Testis (tissue), 2 donors: ENCODE measurements around the gene TBXAS1.

Experiments used
- POLR2A ChIP-seq: fragments of 450-650 bp; IDR thresholded peaks from one replicate; pipeline ENCODE4 v1.6.1; 2017; ENCODE audit warnings: antibody characterized with exemption, mild to moderate bottlenecking, moderate library complexity
- TF ChIP-seq, protein P1 (sequence below), 3 experiments: fragments of 450-650 bp in 2 of 3; fragments of 200-600 bp in 1 of 3; sonication (generic) in 1 of 3; IDR thresholded peaks; one replicate each; pipeline ENCODE4 v1.5.1; 2016 to 2019; ENCODE audit warnings: antibody characterized with exemption in 3 of 3, mild to moderate bottlenecking in 2 of 3, moderate library complexity in 1 of 3

DNA sequence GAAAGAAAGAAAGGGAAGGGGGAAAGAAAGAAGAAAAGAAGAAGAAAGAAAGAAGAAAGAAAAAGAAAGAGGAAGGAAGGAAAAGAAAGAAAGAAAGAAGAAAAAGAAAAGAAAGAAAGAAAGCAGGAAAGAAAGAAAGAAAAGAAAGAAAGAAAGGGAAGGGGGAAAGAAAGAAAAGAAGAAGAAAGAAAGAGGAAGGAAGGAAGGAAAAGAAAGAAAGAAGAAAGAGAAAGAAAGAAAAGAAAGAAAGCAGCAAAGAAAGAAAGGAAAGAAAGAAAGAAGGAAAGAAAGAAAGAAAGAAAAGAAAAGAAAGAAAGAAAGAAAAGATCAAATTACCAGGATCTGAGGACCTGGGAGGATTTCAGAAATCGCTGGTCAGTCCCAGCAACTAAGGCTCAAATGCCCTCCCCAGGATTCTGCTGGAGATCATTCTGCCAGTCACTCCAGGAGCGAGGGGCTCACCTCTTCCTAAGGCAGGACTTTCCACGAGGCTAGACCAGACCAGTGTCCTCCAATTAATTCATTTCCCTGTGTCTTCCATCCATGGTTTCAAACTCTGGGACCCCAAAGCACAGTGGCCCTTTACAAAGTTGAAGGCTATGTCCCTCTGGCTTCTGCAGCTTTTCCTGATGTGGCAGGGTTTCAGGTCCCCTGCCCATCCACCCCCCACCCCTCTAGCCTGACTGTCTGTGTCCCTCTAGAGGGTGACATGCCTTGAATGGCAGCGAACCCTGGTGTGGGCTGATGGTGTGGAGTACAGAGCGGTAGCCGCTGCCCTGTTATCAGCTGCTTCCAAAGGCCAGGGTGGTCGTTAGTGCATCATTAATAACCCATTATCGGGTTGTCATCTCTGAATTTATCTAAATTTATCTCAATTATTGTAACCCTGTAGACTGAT is 155.8 kb downstream of the TBXAS1 start:
- TF ChIP-seq, protein P1, sequence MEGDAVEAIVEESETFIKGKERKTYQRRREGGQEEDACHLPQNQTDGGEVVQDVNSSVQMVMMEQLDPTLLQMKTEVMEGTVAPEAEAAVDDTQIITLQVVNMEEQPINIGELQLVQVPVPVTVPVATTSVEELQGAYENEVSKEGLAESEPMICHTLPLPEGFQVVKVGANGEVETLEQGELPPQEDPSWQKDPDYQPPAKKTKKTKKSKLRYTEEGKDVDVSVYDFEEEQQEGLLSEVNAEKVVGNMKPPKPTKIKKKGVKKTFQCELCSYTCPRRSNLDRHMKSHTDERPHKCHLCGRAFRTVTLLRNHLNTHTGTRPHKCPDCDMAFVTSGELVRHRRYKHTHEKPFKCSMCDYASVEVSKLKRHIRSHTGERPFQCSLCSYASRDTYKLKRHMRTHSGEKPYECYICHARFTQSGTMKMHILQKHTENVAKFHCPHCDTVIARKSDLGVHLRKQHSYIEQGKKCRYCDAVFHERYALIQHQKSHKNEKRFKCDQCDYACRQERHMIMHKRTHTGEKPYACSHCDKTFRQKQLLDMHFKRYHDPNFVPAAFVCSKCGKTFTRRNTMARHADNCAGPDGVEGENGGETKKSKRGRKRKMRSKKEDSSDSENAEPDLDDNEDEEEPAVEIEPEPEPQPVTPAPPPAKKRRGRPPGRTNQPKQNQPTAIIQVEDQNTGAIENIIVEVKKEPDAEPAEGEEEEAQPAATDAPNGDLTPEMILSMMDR (IDR thresholded peaks at IDR 0.05), result no peak
- TF ChIP-seq POLR2A, result no peak
